HG03045 (cell line): ENCODE results near the gene OGA.
"Not testable (repeated sequence)": the region's sequence is repeated elsewhere in the genome, so short reads cannot be mapped to it uniquely, and the experiment has no call there.

ENCODE experiments used
- ATAC-seq: cut with Tn5 transposase; IDR thresholded peaks from one replicate; pipeline ENCODE4 v1.9.1; 2021; ENCODE audit warnings: mild to moderate bottlenecking, moderate library complexity; ENCODE audit not compliant: unreplicated experiment

Gene OGA

GRCh38 chr10:101807158-101807557, 11.1 kb downstream of the OGA start:
- ATAC-seq: no peak

- ATAC-seq: no peak
Observed at GRCh38 chr10:101803511-101803910, 14.7 kb downstream of the OGA start.

- ATAC-seq: no peak
Observed at GRCh38 chr10:101797403-101798059, 20.7 kb downstream of the OGA start.

GRCh38 chr10:101793526-101793925, 24.7 kb downstream of the OGA start:
- ATAC-seq: no peak

- ATAC-seq: no peak
Observed at GRCh38 chr10:101789686-101790085, 28.6 kb downstream of the OGA start.

- not testable (repeated sequence) for ATAC-seq
Observed at GRCh38 chr10:101789231-101789630, 29.0 kb downstream of the OGA start.

- no peak for ATAC-seq
Observed at GRCh38 chr10:101785801-101786200, 32.4 kb downstream of the OGA start.

GRCh38 chr10:101784558-101784957, 33.7 kb downstream of the OGA start:
- no peak for ATAC-seq

GRCh38 chr10:101783736-101784118, 34.5 kb downstream of the OGA start:
- ATAC-seq: no peak

GRCh38 chr10:101782811-101783735, 35.2 kb downstream of the OGA start, which contains the start of gene NPM3:
Gene NPM3 (minus strand): TSS chr10:101783446. CDS start chr10:101783390, 56 bp downstream.
- peak; percentile 48 for ATAC-seq

GRCh38 chr10:101781984-101782810, 36.0 kb downstream of the OGA start:
- no peak for ATAC-seq

- ATAC-seq: no peak
Observed at GRCh38 chr10:101781655-101781983, 36.6 kb downstream of the OGA start.

- no peak for ATAC-seq
Observed at GRCh38 chr10:101780818-101781654, 37.2 kb downstream of the OGA start.

- ATAC-seq: peak; percentile 2
Observed at GRCh38 chr10:101780187-101780817, 37.9 kb downstream of the OGA start.

- peak; percentile 44 for ATAC-seq
Observed at GRCh38 chr10:101779544-101780186, 38.6 kb downstream of the OGA start.

- ATAC-seq: no peak
Observed at GRCh38 chr10:101778781-101779543, 39.3 kb downstream of the OGA start.

GRCh38 chr10:101778151-101778780, 40.0 kb downstream of the OGA start:
- no peak for ATAC-seq

- no peak for ATAC-seq
Observed at GRCh38 chr10:101777619-101778145, 40.6 kb downstream of the OGA start.
